GM12865 (cell line): Measurements from ENCODE around the gene XRCC3.

Source experiments
- DNase-seq: peaks from one replicate; pipeline ENCODE4 v3.0.0; 2010; ENCODE audit warnings: low read depth
- H3K4me3 ChIP-seq: 2 replicates; pipeline ENCODE4 v1.5.1; 2011; ENCODE audit warnings: mild to moderate bottlenecking, low read depth, low read length, control low read depth
- CTCF ChIP-seq: IDR thresholded peaks from 2 replicates; pipeline ENCODE4 v1.5.1; 2011; ENCODE audit warnings: low read length, control low read depth, low read depth, inconsistent platforms; ENCODE audit not compliant: insufficient read depth; ENCODE audit errors: missing control alignments

The XRCC3 gene

GRCh38 chr14:103730490-103731035 is 15.3 kb upstream of the XRCC3 start:
- DNase-seq: no peak
- no peak for TF ChIP-seq CTCF
- no peak overlapping the region for H3K4me3 ChIP-seq

GRCh38 chr14:103729496-103730448 is 14.5 kb upstream of the XRCC3 start:
- no peak for TF ChIP-seq CTCF
- no peak overlapping the region for H3K4me3 ChIP-seq
- no peak for DNase-seq

GRCh38 chr14:103728721-103729120 is 13.5 kb upstream of the XRCC3 start:
- TF ChIP-seq CTCF: no peak
- no peak for DNase-seq
- no peak overlapping the region for H3K4me3 ChIP-seq

- TF ChIP-seq CTCF: no peak
- H3K4me3 ChIP-seq: no peak overlapping the region
Observed at GRCh38 chr14:103728141-103728540, 12.9 kb upstream of the XRCC3 start.

GRCh38 chr14:103727313-103727980 is 12.2 kb upstream of the XRCC3 start:
- DNase-seq: no peak
- no peak overlapping the region for H3K4me3 ChIP-seq
- no peak for TF ChIP-seq CTCF

More at GRCh38 chr14:103728141-103728540, 12.9 kb upstream of the XRCC3 start:
- no peak for DNase-seq

GRCh38 chr14:103726474-103726873 is 11.2 kb upstream of the XRCC3 start:
- DNase-seq: no peak
- no peak overlapping the region for H3K4me3 ChIP-seq
- no peak for TF ChIP-seq CTCF
